ENCODE results near the gene SLC44A1.

Gene SLC44A1

DNA sequence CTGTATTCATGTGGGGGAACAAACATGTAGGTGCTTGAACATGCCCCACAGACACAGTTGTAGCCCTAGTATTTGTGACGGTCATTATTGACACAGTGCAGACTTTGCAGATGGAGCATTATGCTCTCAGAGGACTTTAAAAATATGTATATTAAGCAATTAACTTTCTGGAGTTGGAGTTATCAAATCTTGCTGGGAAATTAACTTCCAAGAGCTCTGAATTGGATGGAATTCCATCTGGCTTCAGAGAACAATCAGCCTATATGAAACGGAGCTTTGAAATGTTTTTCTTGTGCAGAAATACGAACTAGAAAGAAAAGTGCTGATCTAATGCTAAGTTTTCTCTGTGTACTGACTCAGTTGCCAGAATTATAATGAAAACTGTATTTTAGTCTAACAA lies 152.4 kb downstream of the SLC44A1 start:
- no peak for ATAC-seq

GRCh38 chr9:105399117-105399516 lies 154.7 kb downstream of the SLC44A1 start:
- ATAC-seq, result no peak

- no peak for ATAC-seq
These were observed 157.2 kb downstream of the SLC44A1 start for GRCh38 chr9:105401651-105402050.

- no peak for ATAC-seq
These were observed 159.2 kb downstream of the SLC44A1 start for GRCh38 chr9:105403552-105404248.

DNA sequence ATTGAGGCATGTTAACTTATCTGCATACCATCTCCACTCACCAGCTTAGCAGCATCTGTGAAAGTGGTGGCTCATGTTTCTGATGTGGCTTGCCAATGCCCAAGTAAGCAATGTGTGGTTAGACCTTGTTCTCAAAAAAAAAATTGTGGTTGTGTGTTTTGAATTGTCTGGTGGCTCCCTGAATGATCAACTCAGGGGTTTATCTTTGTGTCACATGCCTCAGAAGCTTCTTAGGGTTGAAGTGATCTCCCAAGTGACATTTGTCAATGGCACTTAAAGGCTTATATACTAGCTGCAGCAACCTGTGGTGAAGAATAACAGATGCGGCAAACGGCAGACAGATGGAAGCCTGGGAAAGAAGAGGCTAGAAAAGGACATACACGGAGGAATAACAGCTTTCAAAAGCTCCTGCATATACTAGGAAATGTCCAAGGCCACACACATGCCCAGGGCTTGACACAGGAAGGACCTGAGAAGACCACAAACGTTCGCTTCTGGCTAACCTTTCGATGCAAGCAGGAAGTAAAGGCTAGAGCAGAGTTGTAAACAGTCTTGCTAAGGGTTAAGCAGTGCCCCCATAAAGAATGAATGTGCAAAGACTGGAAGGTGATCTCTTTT lies 161.2 kb downstream of the SLC44A1 start:
- peak; percentile 91 to 93 for ATAC-seq

DNA sequence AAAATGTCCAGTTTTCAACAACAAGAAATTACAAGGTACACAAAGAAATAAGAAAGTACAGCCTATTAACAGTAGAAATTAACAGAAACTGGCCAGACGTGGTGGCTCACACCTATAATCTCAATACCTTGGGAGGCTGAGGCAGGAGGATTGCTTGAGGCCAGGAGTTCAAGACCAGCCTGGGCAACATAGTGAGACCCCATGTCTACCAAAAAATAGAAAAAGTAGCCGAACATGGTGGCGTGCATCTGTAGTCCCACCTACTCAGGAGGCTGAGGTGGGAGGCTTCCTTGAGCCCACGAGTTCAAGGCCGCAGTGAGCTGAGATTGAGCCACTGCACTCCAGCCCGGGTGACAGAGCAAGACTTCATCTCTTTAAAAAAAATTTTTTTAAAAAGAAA lies 161.9 kb downstream of the SLC44A1 start:
- ATAC-seq, result no peak

DNA sequence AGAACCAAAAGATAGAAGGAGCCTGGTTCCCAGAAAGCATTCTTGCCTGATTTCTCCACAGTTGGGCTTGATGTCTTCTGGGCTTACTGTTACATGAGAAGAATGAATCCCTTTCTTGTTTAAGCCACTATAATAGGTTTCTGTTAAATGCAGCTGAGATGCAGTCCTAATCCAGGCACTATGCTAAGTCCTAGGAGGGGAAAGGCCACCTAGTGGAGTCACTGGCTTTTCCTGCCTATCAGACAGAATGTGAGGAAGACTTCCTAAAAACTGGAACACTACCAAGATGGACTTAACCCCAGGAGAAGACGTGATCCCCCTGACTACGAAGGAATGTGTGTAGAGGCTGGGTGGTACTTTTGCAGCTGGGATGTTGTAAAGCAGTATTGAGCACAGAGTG lies 169.1 kb downstream of the SLC44A1 start:
- ATAC-seq, result no peak

DNA sequence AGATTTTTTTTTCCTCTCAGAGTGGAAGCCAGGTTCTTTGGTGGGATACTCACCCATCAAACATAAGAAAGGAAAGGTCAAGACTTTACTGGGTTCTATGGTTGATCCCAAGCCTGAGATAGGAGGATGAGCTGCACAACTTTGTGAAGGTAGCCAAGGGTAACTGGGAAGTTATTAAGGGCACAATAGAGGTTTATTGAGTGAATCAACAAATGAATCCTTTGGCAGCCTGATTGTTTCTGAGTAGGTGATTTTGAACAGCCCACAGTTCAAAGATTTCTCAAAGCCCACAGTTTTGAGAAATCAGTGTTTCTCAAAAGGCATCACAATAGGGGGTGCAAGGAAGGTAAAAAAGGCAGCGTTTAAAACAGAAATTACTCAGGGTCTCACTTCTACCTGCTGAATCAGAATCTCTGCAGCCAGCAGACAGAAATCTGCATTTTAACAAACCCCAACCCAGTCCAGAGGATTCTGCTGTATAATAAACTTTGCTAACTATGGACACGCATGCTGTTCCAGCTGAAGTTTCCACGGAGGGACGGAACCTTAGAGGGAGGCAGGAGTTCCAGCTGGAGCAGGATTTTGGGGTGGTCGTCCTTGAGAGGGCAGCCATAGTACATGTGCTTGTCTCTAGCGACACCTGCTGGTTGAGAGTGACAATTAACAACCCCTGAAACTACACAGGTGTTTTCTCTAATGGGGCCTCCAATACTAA lies 170.7 kb downstream of the SLC44A1 start:
- peak; percentile 63 to 65 for ATAC-seq

- no peak for ATAC-seq
These were observed 171.2 kb downstream of the SLC44A1 start for GRCh38 chr9:105415662-105415980.

DNA sequence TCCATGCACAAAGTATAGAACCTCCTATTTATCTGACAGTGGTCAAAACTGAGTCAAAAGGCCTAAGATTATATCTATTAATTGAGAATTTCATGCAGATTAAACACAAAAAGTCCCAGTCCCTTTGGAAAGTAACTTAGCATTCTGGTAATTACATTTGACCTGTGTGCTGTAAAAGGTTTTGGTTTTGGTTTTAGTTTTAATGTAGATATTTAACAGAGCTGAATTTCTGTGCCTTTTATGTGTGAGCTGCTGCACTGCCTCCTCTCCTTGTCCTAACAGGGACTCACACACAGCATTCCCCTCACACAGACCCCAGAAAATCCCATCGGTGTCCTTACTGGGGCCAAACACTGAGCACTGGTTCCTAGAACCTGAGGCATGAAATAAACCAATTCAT lies 172.4 kb downstream of the SLC44A1 start:
- no peak for ATAC-seq

DNA sequence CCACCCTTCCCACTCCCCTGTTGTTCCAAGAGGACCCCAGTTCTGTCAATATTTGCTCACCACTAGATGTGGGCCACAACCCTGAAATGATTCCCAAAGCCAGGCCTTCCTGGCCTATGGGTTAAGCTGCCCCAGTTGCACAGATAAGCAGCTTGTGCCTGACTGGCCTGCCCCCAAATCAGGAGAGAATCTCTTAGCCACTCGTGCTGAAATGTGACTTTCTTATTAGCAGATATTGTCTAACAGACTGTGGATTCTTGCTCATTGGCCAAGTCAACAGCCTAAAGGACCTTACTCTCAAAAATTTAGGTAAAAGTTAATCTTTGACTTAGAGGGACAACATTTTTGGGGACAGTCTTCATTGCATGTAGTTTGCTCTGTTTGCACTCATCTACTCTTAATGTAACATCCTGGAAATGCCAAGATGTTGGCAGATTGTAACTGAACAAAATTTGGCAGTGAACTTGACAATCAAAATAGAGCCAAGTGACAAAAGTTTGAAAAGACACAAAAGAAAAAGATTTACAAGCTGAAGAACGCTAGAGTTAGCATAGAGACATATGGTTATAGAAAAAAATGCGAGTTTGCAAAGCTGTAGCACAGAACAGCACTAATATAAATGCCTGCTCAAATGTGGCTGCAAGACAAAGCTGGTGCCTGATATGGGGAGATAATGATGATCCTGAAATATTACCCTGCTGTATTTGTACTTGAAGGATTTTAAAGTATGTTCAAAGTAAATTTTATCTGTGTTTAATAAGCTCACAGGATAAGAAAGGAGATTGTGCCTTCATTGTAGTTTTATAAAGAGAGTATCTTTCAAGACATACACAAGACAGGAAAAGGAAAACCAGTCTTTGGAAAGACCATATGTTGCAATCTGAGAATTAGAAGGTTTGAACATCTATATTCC lies 174.4 kb downstream of the SLC44A1 start:
- no peak for ATAC-seq

- no peak for ATAC-seq
These were observed 175.6 kb downstream of the SLC44A1 start for GRCh38 chr9:105419816-105420597.

GRCh38 chr9:105421154-105421553 lies 176.7 kb downstream of the SLC44A1 start:
- no peak for ATAC-seq

GRCh38 chr9:105421864-105422263 lies 177.4 kb downstream of the SLC44A1 start:
- no peak for ATAC-seq

GRCh38 chr9:105425816-105426433 lies 181.5 kb downstream of the SLC44A1 start:
- ATAC-seq, result no peak

GRCh38 chr9:105426657-105427056 lies 182.2 kb downstream of the SLC44A1 start:
- ATAC-seq, result no peak

DNA sequence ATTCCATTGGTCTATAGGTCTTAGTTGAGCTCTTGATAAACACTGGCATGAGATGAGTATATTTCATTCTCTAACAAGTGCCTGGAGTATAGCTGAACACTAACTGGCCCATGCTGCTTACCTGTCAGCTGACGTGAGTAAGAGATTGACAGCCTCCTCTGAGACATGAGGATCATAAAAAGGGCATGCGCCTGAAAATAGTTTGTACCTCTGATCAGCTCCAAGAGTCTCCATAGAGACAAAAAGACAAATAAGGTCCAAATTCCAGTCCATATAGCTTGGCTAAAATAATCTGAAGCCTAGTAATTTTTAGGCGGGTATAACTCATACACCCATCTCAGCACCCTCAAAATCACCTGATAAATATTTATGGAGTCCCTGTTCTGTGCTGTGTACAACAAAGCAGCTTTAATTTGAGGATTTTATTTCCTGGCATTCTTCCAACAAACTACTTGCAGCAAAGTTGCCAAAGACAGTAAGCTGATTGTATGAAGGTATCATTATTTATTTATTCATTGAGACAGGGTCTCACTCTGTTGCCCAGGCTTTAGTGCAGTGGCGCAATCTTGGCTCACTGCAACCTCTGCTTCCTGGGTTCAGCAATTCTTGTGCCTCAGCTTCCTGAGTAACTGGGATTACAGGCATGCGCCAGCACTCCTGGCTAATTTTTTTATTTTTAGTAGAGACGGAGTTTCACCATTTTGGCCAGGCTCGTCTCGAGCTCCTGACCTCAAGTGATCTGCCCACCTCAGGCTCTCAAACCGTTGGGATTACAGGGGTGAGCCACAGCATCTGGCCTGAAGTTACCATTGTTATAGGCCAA lies 187.2 kb downstream of the SLC44A1 start:
- ATAC-seq, result no peak

- no peak for ATAC-seq
These were observed 187.9 kb downstream of the SLC44A1 start for GRCh38 chr9:105432247-105432842.

- no peak for ATAC-seq
These were observed 191.0 kb downstream of the SLC44A1 start for GRCh38 chr9:105435453-105435852.

GRCh38 chr9:105436783-105437182 lies 192.3 kb downstream of the SLC44A1 start:
- no peak for ATAC-seq

Data from activated CD4-positive, CD25-positive, alpha-beta regulatory T cell treated with anti-CD3 and anti-CD28 coated beads, Interleukin-2, amount 50 U/mL, for 24 hours (primary cell).